Measurements from ENCODE around the gene YWHAE.

DNA sequence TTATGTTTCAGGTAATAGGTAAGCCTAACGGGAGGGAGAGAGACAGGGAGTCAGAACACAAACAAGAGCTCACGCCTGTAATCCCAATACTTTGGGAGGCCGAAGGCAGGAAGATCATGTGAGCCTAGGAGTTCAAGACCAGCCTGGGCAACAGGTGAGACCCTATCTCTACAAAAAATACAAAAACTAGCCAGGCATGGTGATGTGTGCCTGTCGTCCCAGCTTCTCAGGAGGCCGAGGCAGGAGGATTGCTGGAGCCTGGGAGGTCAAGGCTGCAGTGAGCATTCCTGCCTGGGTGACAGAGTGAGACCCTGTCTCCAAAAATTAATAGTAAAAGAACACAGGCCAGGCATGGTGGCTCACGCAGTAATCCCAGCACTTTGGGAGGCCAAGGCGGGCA, 27.4 kb downstream of the YWHAE start:
- TF ChIP-seq, protein P1, sequence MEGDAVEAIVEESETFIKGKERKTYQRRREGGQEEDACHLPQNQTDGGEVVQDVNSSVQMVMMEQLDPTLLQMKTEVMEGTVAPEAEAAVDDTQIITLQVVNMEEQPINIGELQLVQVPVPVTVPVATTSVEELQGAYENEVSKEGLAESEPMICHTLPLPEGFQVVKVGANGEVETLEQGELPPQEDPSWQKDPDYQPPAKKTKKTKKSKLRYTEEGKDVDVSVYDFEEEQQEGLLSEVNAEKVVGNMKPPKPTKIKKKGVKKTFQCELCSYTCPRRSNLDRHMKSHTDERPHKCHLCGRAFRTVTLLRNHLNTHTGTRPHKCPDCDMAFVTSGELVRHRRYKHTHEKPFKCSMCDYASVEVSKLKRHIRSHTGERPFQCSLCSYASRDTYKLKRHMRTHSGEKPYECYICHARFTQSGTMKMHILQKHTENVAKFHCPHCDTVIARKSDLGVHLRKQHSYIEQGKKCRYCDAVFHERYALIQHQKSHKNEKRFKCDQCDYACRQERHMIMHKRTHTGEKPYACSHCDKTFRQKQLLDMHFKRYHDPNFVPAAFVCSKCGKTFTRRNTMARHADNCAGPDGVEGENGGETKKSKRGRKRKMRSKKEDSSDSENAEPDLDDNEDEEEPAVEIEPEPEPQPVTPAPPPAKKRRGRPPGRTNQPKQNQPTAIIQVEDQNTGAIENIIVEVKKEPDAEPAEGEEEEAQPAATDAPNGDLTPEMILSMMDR (IDR thresholded peaks at IDR 0.05): no peak
- TF ChIP-seq POLR2A (IDR thresholded peaks at IDR 0.05) (no peak), EP300 (IDR thresholded peaks at IDR 0.05) (no peak)

Measured in ovary (tissue), 3 donors.